KG1 (cell line): Measurements from ENCODE around the gene MAPK6.
"Not testable (repeated sequence)": the region's sequence is repeated elsewhere in the genome, so short reads cannot be mapped to it uniquely, and the experiment has no call there.

Experiments
- DNase-seq: peaks from one replicate; lab custom pipeline; 2025; lab: John Stamatoyannopoulos, UW

The MAPK6 gene

DNA sequence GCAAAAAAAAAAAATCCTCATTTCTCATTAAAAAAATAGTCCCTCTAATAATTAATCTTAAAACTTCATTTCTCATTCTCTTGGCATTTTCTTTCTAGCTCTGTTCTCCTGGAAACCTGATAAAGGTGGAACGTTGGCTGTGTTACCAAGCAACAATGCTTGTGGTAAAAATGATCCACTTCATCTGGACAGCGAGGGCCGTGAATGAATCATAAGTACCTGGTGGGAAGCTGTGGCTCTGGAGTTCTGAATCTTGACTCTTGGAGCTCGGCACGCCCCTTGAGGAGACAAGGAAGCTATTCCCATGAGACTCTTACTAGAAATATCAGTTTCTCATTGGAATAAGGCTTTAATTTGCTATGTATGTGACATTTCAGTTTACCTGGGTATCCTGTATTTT is 61.0 kb downstream of the MAPK6 start:
- no peak for DNase-seq

DNA sequence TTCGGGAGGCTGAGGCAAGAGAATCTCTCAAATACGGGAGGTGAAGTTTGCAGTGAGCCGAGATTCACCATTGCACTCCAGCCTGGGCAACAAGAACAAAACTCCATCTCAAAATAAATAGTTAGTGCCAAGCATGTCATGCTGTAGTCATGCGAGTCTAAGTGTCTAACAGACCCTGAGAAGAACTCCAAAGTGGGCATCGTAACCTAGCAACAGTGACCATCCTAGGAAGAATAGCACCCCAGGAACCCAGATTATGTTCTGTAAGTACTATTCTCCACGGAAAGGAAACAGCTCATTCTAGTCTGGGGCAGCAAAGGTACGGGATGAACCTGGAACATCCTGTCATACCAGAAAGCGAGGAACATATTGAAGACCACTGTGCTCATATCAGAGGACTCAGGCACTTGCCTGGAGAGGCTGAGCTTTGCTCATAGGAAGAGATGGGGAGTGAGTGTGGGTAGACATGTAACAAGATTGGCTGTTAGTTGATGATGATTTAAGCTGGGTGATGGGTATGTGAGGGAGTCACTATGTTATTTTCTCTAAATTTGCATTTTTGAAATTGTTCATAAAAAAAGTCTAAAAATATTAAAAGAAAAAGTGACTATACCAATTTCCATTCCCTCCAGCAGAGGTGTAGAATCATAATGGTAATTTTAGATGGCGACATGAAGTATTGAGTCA is 61.8 kb downstream of the MAPK6 start:
- DNase-seq: no peak

DNA sequence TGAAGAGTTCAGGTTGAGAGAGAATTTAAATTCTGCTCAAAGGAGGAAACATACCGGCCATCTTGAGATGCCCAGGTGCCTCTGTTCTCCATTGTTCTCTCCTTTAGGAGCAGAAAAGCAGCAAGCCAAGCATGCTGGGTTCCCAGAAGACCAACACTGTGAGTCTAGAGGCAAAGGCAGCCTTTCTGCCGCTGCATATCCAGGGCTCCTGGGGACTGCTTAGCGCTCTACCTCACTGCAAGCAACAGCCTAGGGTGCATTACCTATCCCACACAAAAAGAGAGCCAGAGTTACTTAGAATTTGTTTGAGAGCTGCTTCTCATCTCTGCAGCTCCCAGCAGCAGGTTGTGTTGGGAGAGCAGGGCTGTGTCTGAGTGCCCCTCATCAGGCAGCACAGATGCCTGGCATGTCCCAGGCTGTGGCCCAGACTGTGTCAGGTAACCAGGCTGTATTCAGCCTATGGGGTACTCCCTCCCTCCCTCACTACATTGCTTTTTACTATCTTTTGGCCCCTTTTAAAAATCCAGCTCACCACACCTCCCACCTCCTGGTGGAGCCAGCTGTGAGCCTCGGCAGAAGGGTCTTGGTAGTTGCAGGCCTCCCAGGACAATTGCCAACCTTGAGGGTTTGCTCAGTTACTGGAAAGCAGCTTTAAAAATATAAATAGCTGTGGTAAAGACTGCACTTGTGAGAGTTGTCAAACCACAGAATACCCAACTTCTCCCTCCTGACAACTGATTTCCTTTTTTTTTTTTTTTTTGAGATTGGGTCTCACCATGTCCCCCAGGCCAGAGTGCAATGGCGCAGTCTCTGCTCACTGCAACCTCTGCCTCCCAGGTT is 63.4 kb downstream of the MAPK6 start:
- DNase-seq: peak; percentile 59

DNA sequence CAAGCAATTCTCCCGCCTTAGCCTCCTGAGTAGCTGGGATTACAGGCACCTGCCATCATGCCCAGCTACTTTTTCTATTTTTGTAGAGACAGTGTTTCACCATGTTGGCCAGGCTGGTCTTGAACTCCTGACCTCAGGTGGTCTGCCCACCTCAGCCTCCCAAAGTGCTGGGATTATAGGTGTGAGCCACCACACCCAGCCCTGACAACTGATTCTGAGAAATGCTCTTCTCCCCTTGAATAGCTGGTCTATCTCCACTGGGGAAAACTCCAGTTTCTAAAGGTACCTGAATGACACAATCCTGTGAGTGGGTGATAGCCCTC is 64.0 kb downstream of the MAPK6 start:
- not testable (repeated sequence) for DNase-seq

- DNase-seq: no peak
Measured at GRCh38 chr15:52083603-52084002, 64.6 kb downstream of the MAPK6 start.

GRCh38 chr15:52085299-52085698 is 66.3 kb downstream of the MAPK6 start:
- no peak for DNase-seq

DNA sequence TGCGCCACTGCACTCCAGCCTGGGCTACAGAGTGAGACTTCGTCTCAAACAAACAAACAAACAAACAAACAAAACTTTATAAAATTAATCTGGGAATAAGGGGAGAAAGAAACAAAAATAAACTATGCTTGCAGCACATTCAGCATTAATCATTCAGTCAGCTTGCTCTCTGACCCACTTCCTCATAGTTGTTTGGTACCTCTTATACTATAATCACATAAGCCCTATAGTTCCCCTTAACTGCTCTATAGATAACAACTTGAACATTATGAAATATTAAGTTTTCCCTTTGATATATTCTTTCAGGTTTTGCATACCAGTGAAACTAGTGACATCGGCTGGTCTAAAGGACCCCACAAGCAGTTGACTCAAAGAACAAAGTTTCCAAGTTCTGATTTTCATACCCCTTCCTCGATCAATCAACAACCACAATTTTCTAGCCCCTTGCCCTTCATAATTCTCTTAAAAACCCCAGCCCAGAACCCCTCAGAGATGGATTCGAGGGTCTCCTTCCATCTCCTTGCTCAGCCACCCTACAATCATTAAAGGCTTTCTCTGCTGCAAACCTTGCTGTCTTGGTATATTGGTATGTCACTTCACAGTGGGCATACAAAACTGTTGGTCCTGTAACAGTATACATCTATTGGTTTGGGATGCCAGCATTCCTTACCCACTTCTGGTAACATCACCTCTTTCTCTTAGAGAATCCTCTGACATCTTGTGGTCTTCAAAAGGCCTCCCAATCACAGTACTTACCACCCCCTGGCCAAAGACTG is 67.2 kb downstream of the MAPK6 start:
- DNase-seq: no peak

DNA sequence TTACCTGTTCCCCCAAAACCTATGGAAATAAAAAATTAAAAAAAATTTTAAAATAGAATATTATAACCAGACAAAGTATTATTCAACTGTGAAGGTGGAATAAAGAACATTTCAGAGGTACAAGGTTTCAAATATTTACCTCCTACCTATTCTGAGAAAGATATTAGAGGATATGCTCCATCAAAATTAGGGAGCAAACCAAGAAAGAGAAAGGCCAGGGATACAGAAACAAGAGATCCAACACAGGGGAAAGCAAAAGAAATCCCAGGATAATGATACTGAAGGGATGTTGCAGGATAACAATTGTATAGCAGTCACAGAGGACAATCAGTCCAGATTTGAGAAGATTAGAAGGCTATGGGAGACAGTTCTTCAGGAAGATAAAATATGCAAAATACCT is 71.2 kb downstream of the MAPK6 start:
- no peak for DNase-seq

- no peak for DNase-seq
Measured at GRCh38 chr15:52093167-52093538, 74.1 kb downstream of the MAPK6 start.

GRCh38 chr15:52093539-52094510 is 74.8 kb downstream of the MAPK6 start:
- no peak for DNase-seq

- no peak for DNase-seq
Measured at GRCh38 chr15:52094811-52095584, 76.0 kb downstream of the MAPK6 start.

GRCh38 chr15:52095597-52096262 is 76.7 kb downstream of the MAPK6 start:
- no peak for DNase-seq

DNA sequence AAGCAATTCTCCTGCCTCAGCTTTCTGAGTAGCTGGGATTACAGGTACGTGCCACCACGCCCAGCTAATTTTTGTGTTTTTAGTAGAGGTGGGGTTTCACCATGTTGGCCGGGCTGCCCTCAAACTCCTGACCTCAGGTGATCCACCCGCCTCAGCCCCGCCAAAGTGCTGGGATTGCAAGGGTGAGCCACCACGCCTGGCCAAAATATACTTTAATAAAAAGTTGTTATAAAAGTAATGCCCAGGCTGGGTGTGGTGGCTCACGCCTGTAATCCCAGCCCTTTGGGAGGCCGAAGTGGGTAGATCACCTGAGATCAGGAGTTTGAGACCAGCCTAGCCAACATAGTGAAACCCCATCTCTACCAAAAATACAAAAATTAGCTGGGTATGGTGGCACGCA is 77.5 kb downstream of the MAPK6 start:
- not testable (repeated sequence) for DNase-seq

DNA sequence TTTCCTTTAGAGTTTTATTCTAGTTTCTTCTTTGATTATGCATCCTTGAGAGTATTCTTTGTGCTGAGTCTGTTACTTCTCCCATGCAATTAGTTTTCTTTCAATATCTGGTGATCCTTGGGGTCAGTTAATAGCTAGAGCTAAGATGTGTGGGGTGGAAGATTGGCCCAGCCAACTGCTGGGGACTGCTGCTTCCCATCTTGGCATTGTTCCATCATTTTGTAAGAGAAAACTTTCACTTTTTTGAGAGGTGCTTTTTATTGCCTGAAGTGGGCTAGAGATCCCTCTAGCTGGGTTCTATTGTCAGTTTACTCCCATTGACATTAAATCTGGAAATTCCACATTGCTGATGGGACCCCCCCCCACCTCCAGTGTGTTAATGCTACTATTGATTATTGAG is 78.2 kb downstream of the MAPK6 start:
- no peak for DNase-seq

DNA sequence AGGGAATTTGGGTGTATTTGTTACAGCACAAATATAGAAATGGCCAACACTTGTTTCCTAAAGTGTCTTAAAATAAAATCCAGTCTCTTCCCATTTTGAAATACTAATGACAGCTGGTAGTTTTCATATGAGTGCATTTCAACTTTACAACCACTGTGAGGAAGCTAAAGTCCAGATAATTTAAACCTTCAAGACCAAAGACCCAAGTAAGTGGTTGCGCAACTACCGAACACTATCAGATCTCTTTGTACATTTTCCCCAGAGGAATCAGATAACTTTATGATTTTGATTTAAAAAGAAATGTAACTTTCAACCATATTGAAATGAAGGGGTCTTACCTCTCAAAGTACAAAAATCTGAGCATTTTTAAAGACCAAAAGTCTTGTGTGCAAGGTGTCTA is 79.3 kb downstream of the MAPK6 start:
- DNase-seq: no peak

- DNase-seq: no peak
Measured at GRCh38 chr15:52099651-52100272, 80.7 kb downstream of the MAPK6 start.

GRCh38 chr15:52100807-52101442 is 81.9 kb downstream of the MAPK6 start:
- no peak for DNase-seq

GRCh38 chr15:52101542-52102323 is 82.7 kb downstream of the MAPK6 start:
- no peak for DNase-seq

DNA sequence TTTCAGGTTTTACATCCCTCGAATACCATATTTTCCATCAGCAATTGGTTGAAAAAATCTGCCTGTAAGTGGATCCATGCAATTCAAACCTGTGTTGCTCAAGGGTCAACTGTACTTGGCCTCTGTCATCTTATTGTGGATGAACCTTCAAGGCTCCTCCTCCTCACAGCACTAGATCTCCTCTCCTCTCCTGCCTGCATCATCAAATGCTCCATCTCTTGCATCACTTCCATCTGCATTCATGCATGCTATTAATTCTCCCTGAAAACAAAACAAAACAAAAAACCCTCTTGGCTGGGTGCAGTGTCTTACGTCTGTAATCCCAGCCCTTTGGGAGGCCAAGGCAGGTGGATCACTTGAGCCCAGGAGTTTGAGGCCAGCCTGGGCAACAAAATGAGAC is 83.4 kb downstream of the MAPK6 start:
- DNase-seq: no peak
